H9 (cell line): ENCODE data around the gene TMEM141. TPM values are rescaled to one million over a fixed set of nuclear protein-coding genes. Genes with fewer than 3 reads are reported as not detected.

Experiments used
- DNase-seq: peaks from one replicate; pipeline ENCODE4 v3.0.0-alpha.2; 2017
- H2AFZ ChIP-seq: one replicate; pipeline ENCODE4 v1.6.1; 2013; ENCODE audit warnings: mild to moderate bottlenecking, low read length, control low read depth, moderate library complexity
- H2AK5ac ChIP-seq: 2 replicates; pipeline ENCODE4 v1.6.1; 2013; ENCODE audit warnings: low read length, control low read depth, mixed read lengths; ENCODE audit not compliant: insufficient read length
- H2BK120ac ChIP-seq: one replicate; pipeline ENCODE4 v1.6.1; 2013; ENCODE audit warnings: low read depth, mild to moderate bottlenecking, low read length, control low read depth, inconsistent platforms; ENCODE audit not compliant: poor library complexity, severe bottlenecking
- H2BK12ac ChIP-seq: 2 replicates; pipeline ENCODE4 v1.6.1; 2013; ENCODE audit warnings: low read length, control low read depth, mixed read lengths, low read depth; ENCODE audit not compliant: insufficient read length
- H2BK15ac ChIP-seq: 2 replicates; pipeline ENCODE4 v1.6.1; 2013; ENCODE audit warnings: low read depth, low read length, control low read depth
- H2BK20ac ChIP-seq: one replicate; pipeline ENCODE4 v1.6.1; 2013; ENCODE audit warnings: low read depth, mild to moderate bottlenecking, low read length, control low read depth, inconsistent platforms; ENCODE audit not compliant: poor library complexity, severe bottlenecking
- H2BK5ac ChIP-seq: 2 replicates; pipeline ENCODE4 v1.6.1; 2013; ENCODE audit warnings: low read length, control low read depth, mixed read lengths; ENCODE audit not compliant: insufficient read length
- H3K14ac ChIP-seq: 2 replicates; pipeline ENCODE4 v1.6.1; 2013; ENCODE audit warnings: low read length, control low read depth; ENCODE audit not compliant: insufficient read depth
- H3K18ac ChIP-seq: 2 replicates; pipeline ENCODE4 v1.6.1; 2013; ENCODE audit warnings: low read depth, mild to moderate bottlenecking, mixed read lengths, low read length, control low read depth; ENCODE audit not compliant: insufficient read length
- H3K23ac ChIP-seq: 2 replicates; pipeline ENCODE4 v1.6.1; 2013; ENCODE audit warnings: low read length, control low read depth, mixed read lengths, low read depth; ENCODE audit not compliant: insufficient read length
- H3K23me2 ChIP-seq: 2 replicates; pipeline ENCODE4 v1.6.1; 2013; ENCODE audit warnings: low read depth, mild to moderate bottlenecking, mixed read lengths, low read length, control low read depth; ENCODE audit not compliant: insufficient read length, poor library complexity, severe bottlenecking
- H3K27ac ChIP-seq: 2 replicates; pipeline ENCODE4 v1.5.1; 2013; ENCODE audit warnings: low read length, control low read depth, mixed read lengths, low read depth; ENCODE audit not compliant: insufficient read length
- H3K27me3 ChIP-seq: 2 replicates; pipeline ENCODE4 v1.6.1; 2013; ENCODE audit warnings: low read length, control low read depth, inconsistent platforms; ENCODE audit not compliant: insufficient read depth
- H3K4ac ChIP-seq: 2 replicates; pipeline ENCODE4 v1.6.1; 2013; ENCODE audit warnings: low read depth, mild to moderate bottlenecking, control low read depth, inconsistent platforms, low read length, moderate library complexity
- H3K4me1 ChIP-seq: 2 replicates; pipeline ENCODE4 v1.6.1; 2013; ENCODE audit warnings: low read length, control low read depth, inconsistent platforms; ENCODE audit not compliant: insufficient read depth
- H3K4me2 ChIP-seq: 2 replicates; pipeline ENCODE4 v1.6.1; 2013; ENCODE audit warnings: low read length, control low read depth, mixed read lengths; ENCODE audit not compliant: insufficient read length, insufficient read depth
- H3K56ac ChIP-seq: 2 replicates; pipeline ENCODE4 v1.6.1; 2013; ENCODE audit warnings: low read depth, mild to moderate bottlenecking, mixed read lengths, low read length, control low read depth; ENCODE audit not compliant: insufficient read length
- H3K79me1 ChIP-seq: 2 replicates; pipeline ENCODE4 v1.6.1; 2013; ENCODE audit warnings: low read depth, mild to moderate bottlenecking, moderate library complexity, low read length, control low read depth, inconsistent platforms; ENCODE audit not compliant: insufficient read depth, poor library complexity, severe bottlenecking
- H3K79me2 ChIP-seq: 2 replicates; pipeline ENCODE4 v1.6.1; 2013; ENCODE audit warnings: low read length, control low read depth, inconsistent platforms; ENCODE audit not compliant: insufficient read depth
- H3K9ac ChIP-seq: 2 replicates; pipeline ENCODE4 v1.6.1; 2013; ENCODE audit warnings: low read length, control low read depth, mixed read lengths; ENCODE audit not compliant: insufficient read length; ENCODE audit errors: extremely low read depth
- H3K9me3 ChIP-seq: one replicate; pipeline ENCODE4 v1.6.1; 2013; ENCODE audit warnings: low read depth, low read length, inconsistent platforms; ENCODE audit not compliant: control insufficient read depth
- H3T11ph ChIP-seq: one replicate; pipeline ENCODE4 v1.6.1; 2013; ENCODE audit warnings: mild to moderate bottlenecking, low read length, control low read depth, inconsistent platforms
- H4K20me1 ChIP-seq: one replicate; pipeline ENCODE4 v1.6.1; 2013; ENCODE audit not compliant: control insufficient read depth, insufficient read length, insufficient read depth
- H4K5ac ChIP-seq: 2 replicates; pipeline ENCODE4 v1.6.1; 2013; ENCODE audit warnings: low read depth, mild to moderate bottlenecking, mixed read lengths, low read length, control low read depth; ENCODE audit not compliant: insufficient read length
- H4K8ac ChIP-seq: replicated peaks from 2 replicates; pipeline ENCODE4 v1.6.1; 2013; ENCODE audit warnings: low read length, control low read depth, mixed read lengths, low read depth; ENCODE audit not compliant: insufficient read length
- H4K91ac ChIP-seq: 2 replicates; pipeline ENCODE4 v1.6.1; 2013; ENCODE audit warnings: low read depth, mild to moderate bottlenecking, moderate library complexity, mixed read lengths, low read length, control low read depth; ENCODE audit not compliant: insufficient read length
- H3K27ac Mint-ChIP-seq, 3 experiments: 2 replicates in 2 of 3; 3 replicates in 1 of 3; pipeline ENCODE4 v1.8.0; 2020 to 2021; ENCODE audit warnings: mixed read lengths in 3 of 3, mild to moderate bottlenecking in 1 of 3, moderate library complexity in 1 of 3
- H3K27me3 Mint-ChIP-seq: 2 replicates; pipeline ENCODE4 v1.8.0; 2021; ENCODE audit warnings: low read depth, mild to moderate bottlenecking, moderate library complexity, mixed read lengths
- H3K36me3 Mint-ChIP-seq, 3 experiments: 2 replicates in 2 of 3; 3 replicates in 1 of 3; pipeline ENCODE4 v1.8.0; 2020 to 2021; ENCODE audit warnings: low read depth in 3 of 3, mixed read lengths in 3 of 3; ENCODE audit not compliant: insufficient read depth in 1 of 3
- H3K4me1 Mint-ChIP-seq, 2 experiments: 2 replicates each; pipeline ENCODE4 v1.8.0; 2020; ENCODE audit warnings: mixed read lengths in 2 of 2
- H3K4me3 Mint-ChIP-seq, 2 experiments: 2 replicates in 1 of 2; 3 replicates in 1 of 2; pipeline ENCODE4 v1.8.0; 2020 to 2021; ENCODE audit warnings: mild to moderate bottlenecking in 2 of 2, mixed read lengths in 2 of 2, moderate library complexity in 1 of 2
- H3K9me3 Mint-ChIP-seq, 2 experiments: 2 replicates in 1 of 2; 3 replicates in 1 of 2; pipeline ENCODE4 v1.8.0; 2020; ENCODE audit warnings: mild to moderate bottlenecking in 2 of 2, mixed read lengths in 2 of 2, moderate library complexity in 1 of 2
- WGBS: extraction: QIAGEN DNeasy Blood & Tissue Kit; methylation state at CpG from one replicate; pipeline ENCODE4 v1.1.7; 2013; ENCODE audit warnings: missing lambda C conversion rate, low lambda C conversion rate, mixed read lengths; ENCODE audit not compliant: insufficient read length; ENCODE audit errors: extremely low coverage; 5-methylcytosine and 5-hydroxymethylcytosine counted together
- total RNA-seq: library from RNA; stranded (reverse); gene quantifications from 2 replicates; pipeline ENCODE4 v1.2.1, GENCODE V29; 2021
- TF ChIP-seq, protein P1 (sequence below): fragments of 200-600 bp; sonication (generic); conservative IDR thresholded peaks from 3 replicates; pipeline ENCODE4 v1.8.0; 2021; ENCODE audit warnings: antibody characterized with exemption, mild to moderate bottlenecking

TMEM141 gene
- total RNA-seq, 1 experiment from 2014 or later = 55.2 TPM

GRCh38 chr9:136748201-136748600, 42.9 kb upstream of the TMEM141 start, which contains the start of gene LCN6:
LCN6 (minus strand) TSS chr9:136748525; CDS start chr9:136748483, 42 bp downstream.
- Mint-ChIP-seq H3K27ac (peak within 1 kb of the TSS in 1 of 3 experiments; percentile 55; a peak in 1 of 7 replicates), H3K4me1 (peaks cover 3% of the 10 kb centered on the region in 2 experiments; a peak in 1 of 4 replicates), H3K27me3 (peaks cover 19% of the 10 kb centered on the region), H3K4me3 (no peak within 1 kb of the TSS), H3K9me3 (peaks cover 11 to 12% of the 10 kb centered on the region in 2 experiments), H3K36me3 (peaks cover 0 to 6% (median 0%) of the 10 kb centered on the region in 3 experiments; a peak in 2 of 7 replicates)
- H2BK120ac ChIP-seq = no peak within 1 kb of the TSS
- H3K18ac ChIP-seq = no peak within 1 kb of the TSS
- H3T11ph ChIP-seq = no peak within 1 kb of the TSS
- H3K4ac ChIP-seq = no peak within 1 kb of the TSS
- H2BK20ac ChIP-seq = no peak within 1 kb of the TSS
- no peak within 1 kb of the TSS for H3K56ac ChIP-seq
- no CpG with 5 or more reads among the region's 8 CpGs for WGBS
- H4K91ac ChIP-seq = no peak within 1 kb of the TSS
- TF ChIP-seq, protein P1, sequence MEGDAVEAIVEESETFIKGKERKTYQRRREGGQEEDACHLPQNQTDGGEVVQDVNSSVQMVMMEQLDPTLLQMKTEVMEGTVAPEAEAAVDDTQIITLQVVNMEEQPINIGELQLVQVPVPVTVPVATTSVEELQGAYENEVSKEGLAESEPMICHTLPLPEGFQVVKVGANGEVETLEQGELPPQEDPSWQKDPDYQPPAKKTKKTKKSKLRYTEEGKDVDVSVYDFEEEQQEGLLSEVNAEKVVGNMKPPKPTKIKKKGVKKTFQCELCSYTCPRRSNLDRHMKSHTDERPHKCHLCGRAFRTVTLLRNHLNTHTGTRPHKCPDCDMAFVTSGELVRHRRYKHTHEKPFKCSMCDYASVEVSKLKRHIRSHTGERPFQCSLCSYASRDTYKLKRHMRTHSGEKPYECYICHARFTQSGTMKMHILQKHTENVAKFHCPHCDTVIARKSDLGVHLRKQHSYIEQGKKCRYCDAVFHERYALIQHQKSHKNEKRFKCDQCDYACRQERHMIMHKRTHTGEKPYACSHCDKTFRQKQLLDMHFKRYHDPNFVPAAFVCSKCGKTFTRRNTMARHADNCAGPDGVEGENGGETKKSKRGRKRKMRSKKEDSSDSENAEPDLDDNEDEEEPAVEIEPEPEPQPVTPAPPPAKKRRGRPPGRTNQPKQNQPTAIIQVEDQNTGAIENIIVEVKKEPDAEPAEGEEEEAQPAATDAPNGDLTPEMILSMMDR = no peak
- no peak within 1 kb of the TSS for H2AFZ ChIP-seq
- no peaks in the 10 kb centered on the region for H3K9me3 ChIP-seq
- H2BK15ac ChIP-seq = no peak within 1 kb of the TSS
- peaks cover 3% of the 10 kb centered on the region for H3K23me2 ChIP-seq
- no peak within 1 kb of the TSS for H3K27ac ChIP-seq
- no peak within 1 kb of the TSS for H3K4me2 ChIP-seq
- no peaks in the 10 kb centered on the region for H3K27me3 ChIP-seq
- H4K20me1 ChIP-seq = no peaks in the 10 kb centered on the region
- H3K79me2 ChIP-seq = no peaks in the 10 kb centered on the region
- no peak within 1 kb of the TSS; the same call in 1 of the 2 replicates for H3K14ac ChIP-seq
- H3K23ac ChIP-seq = no peak within 1 kb of the TSS
- H3K9ac ChIP-seq = no peak within 1 kb of the TSS
- no peak within 1 kb of the TSS for H4K5ac ChIP-seq
- H4K8ac ChIP-seq = no peak within 1 kb of the TSS
- DNase-seq = no peak
- no peak within 1 kb of the TSS for H2BK5ac ChIP-seq
- H2AK5ac ChIP-seq = no peak within 1 kb of the TSS
- H3K79me1 ChIP-seq = no peaks in the 10 kb centered on the region
- no peaks in the 10 kb centered on the region for H3K4me1 ChIP-seq
- H2BK12ac ChIP-seq = no peak within 1 kb of the TSS
